Activated naive CD8-positive, alpha-beta T cell (primary cell): ENCODE results near the gene ARID4B.
"Not testable (repeated sequence)": the region's sequence is repeated elsewhere in the genome, so short reads cannot be mapped to it uniquely, and the experiment has no call there.

Experiments
- H3K27ac Mint-ChIP-seq: one replicate; pipeline ENCODE4 v1.8.0; 2021; ENCODE audit warnings: mixed read lengths
- H3K27me3 Mint-ChIP-seq: one replicate; pipeline ENCODE4 v1.8.0; 2021; ENCODE audit warnings: mixed read lengths
- H3K36me3 Mint-ChIP-seq: one replicate; pipeline ENCODE4 v1.8.0; 2021; ENCODE audit warnings: mixed read lengths
- H3K4me1 Mint-ChIP-seq: one replicate; pipeline ENCODE4 v1.8.0; 2021; ENCODE audit warnings: low read depth, mixed read lengths
- H3K4me3 Mint-ChIP-seq: one replicate; pipeline ENCODE4 v1.8.0; 2021; ENCODE audit warnings: mild to moderate bottlenecking, mixed read lengths
- H3K9me3 Mint-ChIP-seq: one replicate; pipeline ENCODE4 v1.8.0; 2021; ENCODE audit warnings: low read depth, mixed read lengths

ARID4B gene

DNA sequence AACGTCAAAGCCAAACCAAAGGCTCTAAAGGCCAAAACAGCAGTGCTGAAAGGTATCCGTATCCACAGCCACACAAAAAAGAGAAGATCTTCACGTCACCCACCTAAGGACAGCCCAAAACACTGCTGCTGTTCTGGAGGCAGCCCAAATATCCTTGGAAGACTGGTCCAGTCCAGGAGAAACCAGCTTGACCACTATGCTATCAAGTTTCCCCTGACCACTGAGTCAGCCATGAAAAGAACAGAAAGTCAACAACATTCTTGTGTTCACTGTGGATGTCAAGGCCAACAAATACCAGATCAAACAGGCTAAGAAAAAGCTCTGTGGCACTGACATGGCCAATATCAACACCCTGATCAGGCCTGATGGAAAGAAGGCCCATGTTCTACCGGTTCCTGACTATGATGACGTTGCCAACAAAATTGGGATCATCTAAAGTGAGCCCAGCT is 32.1 kb downstream of the ARID4B start:
- peak overlapping the region; percentile 62 for H3K27ac Mint-ChIP-seq
- no peaks in the 10 kb centered on the region for H3K36me3 Mint-ChIP-seq
- no peaks in the 10 kb centered on the region for H3K27me3 Mint-ChIP-seq
- H3K4me3 Mint-ChIP-seq: no peak overlapping the region
- H3K4me1 Mint-ChIP-seq: peaks cover 59% of the 10 kb centered on the region
- H3K9me3 Mint-ChIP-seq: peaks cover 4% of the 10 kb centered on the region

GRCh38 chr1:235293322-235293942 is 34.5 kb downstream of the ARID4B start:
- Mint-ChIP-seq H3K27ac (no peak overlapping the region), H3K9me3 (peaks cover 4% of the 10 kb centered on the region), H3K4me3 (peak overlapping the region; percentile 21), H3K4me1 (peaks cover 62% of the 10 kb centered on the region), H3K27me3 (no peaks in the 10 kb centered on the region), H3K36me3 (no peaks in the 10 kb centered on the region)

- Mint-ChIP-seq H3K4me3 (no peak overlapping the region), H3K4me1 (peaks cover 63% of the 10 kb centered on the region), H3K36me3 (no peaks in the 10 kb centered on the region), H3K27me3 (no peaks in the 10 kb centered on the region), H3K27ac (peak overlapping the region; percentile 74), H3K9me3 (peaks cover 4% of the 10 kb centered on the region)
Measured at GRCh38 chr1:235292790-235293189, 35.2 kb downstream of the ARID4B start.

- Mint-ChIP-seq H3K36me3 (no peaks in the 10 kb centered on the region), H3K27ac (peak overlapping the region; percentile 8), H3K4me3 (no peak overlapping the region), H3K4me1 (peaks cover 65% of the 10 kb centered on the region), H3K9me3 (no peaks in the 10 kb centered on the region), H3K27me3 (no peaks in the 10 kb centered on the region)
Measured at GRCh38 chr1:235291599-235292091, 36.3 kb downstream of the ARID4B start.

DNA sequence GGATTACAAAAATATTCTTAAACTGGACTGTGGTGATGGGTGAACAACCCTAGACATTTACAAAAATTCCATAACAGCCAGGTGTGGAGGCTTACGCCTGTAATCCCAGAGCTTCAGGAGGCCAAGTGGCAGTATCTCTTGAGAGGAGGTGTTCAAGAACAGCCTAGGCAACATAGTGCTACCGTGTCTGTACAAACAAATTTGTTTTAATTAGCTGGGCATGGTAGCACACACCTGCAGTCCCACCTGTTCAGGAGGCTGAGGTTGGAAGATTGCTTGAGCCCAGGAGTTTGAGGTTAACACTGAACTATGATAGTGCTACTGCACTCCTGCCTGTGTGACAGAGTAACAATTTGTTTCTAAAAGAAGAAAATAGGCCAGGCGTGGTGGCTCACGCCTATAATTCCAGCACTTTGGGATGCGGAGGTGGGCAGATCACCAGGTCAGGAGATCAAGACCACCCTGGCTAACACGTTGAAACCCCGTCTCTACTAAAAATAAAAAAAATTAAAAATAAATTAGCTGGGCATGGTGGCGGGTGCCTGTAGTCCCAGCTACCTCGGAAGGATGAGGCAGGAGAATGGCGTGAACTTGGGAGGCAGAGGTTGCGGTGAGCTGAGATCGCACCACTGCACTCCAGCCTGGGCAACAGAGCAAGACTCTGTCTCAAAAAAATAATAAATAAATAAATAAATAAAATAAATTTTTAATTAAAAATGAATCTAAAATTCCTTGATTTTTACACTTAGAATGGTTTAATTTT is 37.1 kb downstream of the ARID4B start:
- Mint-ChIP-seq H3K27me3 (no peaks in the 10 kb centered on the region), H3K4me3 (no peak overlapping the region), H3K4me1 (peaks cover 71% of the 10 kb centered on the region), H3K27ac (no peak overlapping the region), H3K36me3 (no peaks in the 10 kb centered on the region), H3K9me3 (no peaks in the 10 kb centered on the region)

DNA sequence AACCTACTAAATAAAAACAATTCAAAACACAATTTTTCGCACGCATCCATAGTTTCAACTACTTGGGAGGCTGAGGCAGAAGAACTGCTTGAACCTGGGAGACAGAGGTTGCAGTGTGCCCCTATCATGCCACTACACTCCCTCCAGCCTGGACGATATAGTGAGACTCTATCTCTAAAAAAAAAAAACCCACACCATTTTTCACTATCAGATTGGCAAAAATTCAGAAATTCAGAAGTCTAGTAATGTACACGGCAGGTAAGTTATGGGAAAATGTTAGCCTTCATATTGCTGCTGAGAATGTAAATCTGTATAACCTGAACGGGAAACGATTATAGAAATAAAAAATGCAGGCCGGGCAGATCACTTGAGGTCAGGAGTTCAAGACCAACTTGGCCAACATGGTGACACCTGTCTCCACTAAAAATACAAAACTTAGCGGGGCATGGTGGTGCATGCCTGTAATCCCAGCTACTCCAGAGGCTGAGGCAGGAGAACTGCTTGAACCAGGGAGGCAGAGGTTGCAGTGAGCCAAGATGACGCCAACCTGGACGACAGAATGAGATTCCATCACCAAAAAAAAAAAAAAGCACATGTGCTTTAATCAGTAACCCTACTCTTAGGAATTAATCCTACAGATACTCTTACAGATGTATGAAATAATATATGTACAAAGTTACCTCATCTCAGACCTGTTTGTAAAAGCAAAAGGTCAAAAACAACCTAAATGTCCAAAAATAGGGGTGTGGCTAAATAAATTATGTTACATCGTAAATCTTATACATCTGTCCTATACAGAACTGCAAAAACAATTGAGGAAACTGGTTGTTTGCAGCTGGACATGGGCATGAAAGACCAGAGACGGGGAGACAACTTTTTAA is 37.9 kb downstream of the ARID4B start:
- no peaks in the 10 kb centered on the region for H3K36me3 Mint-ChIP-seq

DNA sequence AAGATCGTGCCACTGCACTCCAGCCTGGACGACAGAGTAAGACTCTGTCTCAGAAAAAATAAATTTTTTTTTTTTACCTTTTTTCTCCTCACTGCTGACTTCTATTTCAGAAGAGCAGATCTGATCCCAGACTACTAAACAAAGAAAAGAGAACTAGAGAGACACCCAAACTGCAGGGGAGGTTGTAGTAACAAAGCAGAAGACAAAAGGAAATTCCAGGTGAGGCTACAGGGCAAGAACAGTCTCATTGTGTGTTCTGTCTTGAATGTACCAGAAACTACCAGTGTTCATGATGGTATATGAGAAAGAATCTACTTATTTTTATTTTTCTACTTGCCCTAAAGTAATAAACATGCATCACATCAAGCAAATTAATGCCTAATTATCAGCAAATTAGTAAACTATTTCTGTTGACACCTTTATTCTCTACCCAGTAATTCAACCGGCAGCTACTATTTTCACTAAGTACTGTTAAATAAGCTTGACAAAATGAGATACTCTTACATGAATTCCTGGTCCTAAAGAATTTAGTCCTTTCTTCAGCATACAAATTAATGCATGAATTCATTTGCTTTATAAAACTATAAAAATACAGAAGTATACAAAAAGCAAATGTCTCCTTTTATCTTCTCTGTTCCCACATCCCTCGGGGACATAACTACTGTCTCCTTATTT is 40.6 kb downstream of the ARID4B start:
- Mint-ChIP-seq H3K9me3 (no peaks in the 10 kb centered on the region), H3K27me3 (no peaks in the 10 kb centered on the region), H3K4me3 (peak overlapping the region; percentile 1), H3K4me1 (peaks cover 73% of the 10 kb centered on the region), H3K36me3 (no peaks in the 10 kb centered on the region), H3K27ac (peak overlapping the region; percentile 31)

More for the DNA sequence above, 37.9 kb downstream of the ARID4B start:
- Mint-ChIP-seq H3K27ac (peak overlapping the region; percentile 28), H3K4me3 (no peak overlapping the region), H3K27me3 (no peaks in the 10 kb centered on the region), H3K9me3 (no peaks in the 10 kb centered on the region), H3K4me1 (peaks cover 75% of the 10 kb centered on the region)

- Mint-ChIP-seq H3K27ac (peak overlapping the region; percentile 31), H3K4me3 (peak overlapping the region; percentile 2), H3K36me3 (no peaks in the 10 kb centered on the region), H3K4me1 (peaks cover 75% of the 10 kb centered on the region), H3K9me3 (no peaks in the 10 kb centered on the region), H3K27me3 (no peaks in the 10 kb centered on the region)
Measured at GRCh38 chr1:235286667-235287066, 41.3 kb downstream of the ARID4B start.

DNA sequence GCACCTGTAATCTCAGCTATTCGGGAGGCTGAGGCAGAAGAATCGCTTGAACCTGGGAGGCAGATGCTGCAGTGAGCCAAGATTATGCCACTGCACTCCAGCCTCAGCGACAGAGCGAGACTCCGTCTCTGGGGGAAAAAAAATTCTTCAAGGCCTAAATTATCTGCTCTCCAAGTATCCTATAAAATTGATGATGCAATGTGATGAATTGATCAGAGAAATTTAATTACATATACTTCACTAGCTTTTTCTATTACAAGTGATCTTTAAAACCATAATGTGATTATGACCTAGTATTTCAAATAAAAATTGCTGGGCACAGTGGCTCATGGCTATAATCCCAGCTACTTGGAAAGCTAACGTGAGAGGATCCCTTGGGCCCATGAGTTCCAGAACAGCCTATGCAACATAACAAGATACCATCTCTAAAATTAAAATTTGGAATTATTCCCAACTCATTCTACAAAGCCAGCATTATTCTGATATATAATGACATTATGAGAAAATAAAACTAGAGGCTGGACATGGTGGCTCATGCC is 43.7 kb downstream of the ARID4B start:
- Mint-ChIP-seq H3K9me3 (no peaks in the 10 kb centered on the region), H3K4me1 (peaks cover 76% of the 10 kb centered on the region), H3K4me3 (no peak overlapping the region), H3K27ac (no peak overlapping the region), H3K27me3 (no peaks in the 10 kb centered on the region), H3K36me3 (peaks cover 2% of the 10 kb centered on the region)

- not testable (repeated sequence) for H3K27ac Mint-ChIP-seq, H3K4me3 Mint-ChIP-seq, H3K27me3 Mint-ChIP-seq, H3K36me3 Mint-ChIP-seq, H3K9me3 Mint-ChIP-seq
- H3K4me1 Mint-ChIP-seq: peaks cover 75% of the 10 kb centered on the region
Measured at GRCh38 chr1:235283636-235284035, 44.3 kb downstream of the ARID4B start.

DNA sequence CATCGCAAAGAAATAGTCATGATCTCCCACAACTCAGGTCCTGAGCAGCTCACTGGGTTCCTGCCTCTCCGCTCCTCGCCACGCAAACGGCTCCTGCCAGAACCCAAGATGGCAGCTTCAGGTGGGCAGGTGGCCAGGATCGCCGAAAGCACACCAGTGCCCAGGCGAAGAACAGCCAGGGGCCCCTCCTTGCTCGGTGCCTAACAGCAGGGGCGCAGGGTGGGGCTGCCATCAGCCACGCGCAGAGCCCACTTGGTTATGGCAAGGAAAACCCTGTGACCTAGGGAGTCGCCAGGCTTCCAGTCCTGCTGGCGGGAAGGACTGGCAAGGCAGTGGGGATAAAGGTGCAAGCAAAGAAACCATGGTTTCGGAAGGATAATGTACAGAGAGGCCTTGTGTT is 47.5 kb downstream of the ARID4B start:
- Mint-ChIP-seq H3K4me3 (no peak overlapping the region), H3K27me3 (no peaks in the 10 kb centered on the region), H3K36me3 (peaks cover 6% of the 10 kb centered on the region), H3K4me1 (peaks cover 67% of the 10 kb centered on the region), H3K9me3 (no peaks in the 10 kb centered on the region), H3K27ac (peak overlapping the region; percentile 16)

DNA sequence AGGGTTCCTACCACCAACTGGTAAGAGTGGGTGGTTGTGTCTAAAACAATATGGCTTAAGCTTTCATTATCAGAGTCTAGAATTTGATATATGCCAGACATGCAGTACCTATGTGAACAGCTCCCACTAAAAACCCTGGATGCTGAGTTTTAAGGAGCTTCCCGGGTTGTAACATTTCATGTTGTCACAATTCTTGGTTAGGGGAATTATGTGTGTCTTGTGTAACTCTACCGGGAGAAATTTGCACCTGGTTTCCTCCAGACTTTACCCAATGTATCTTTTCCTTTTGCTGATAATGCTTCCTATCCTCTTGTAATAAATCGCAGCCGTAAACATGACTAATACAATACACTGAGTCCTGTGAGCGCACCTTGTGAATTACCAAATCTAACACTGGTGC is 48.3 kb downstream of the ARID4B start:
- Mint-ChIP-seq H3K4me3 (peak overlapping the region; percentile 46), H3K27me3 (no peaks in the 10 kb centered on the region), H3K4me1 (peaks cover 69% of the 10 kb centered on the region), H3K9me3 (no peaks in the 10 kb centered on the region), H3K27ac (peak overlapping the region; percentile 42), H3K36me3 (peaks cover 6% of the 10 kb centered on the region)

- H3K36me3 Mint-ChIP-seq: peaks cover 6% of the 10 kb centered on the region
- no peaks in the 10 kb centered on the region for H3K9me3 Mint-ChIP-seq
- H3K4me3 Mint-ChIP-seq: no peak overlapping the region
- no peaks in the 10 kb centered on the region for H3K27me3 Mint-ChIP-seq
- no peak overlapping the region for H3K27ac Mint-ChIP-seq
- H3K4me1 Mint-ChIP-seq: peaks cover 63% of the 10 kb centered on the region
Measured at GRCh38 chr1:235278915-235279292, 49.1 kb downstream of the ARID4B start.

DNA sequence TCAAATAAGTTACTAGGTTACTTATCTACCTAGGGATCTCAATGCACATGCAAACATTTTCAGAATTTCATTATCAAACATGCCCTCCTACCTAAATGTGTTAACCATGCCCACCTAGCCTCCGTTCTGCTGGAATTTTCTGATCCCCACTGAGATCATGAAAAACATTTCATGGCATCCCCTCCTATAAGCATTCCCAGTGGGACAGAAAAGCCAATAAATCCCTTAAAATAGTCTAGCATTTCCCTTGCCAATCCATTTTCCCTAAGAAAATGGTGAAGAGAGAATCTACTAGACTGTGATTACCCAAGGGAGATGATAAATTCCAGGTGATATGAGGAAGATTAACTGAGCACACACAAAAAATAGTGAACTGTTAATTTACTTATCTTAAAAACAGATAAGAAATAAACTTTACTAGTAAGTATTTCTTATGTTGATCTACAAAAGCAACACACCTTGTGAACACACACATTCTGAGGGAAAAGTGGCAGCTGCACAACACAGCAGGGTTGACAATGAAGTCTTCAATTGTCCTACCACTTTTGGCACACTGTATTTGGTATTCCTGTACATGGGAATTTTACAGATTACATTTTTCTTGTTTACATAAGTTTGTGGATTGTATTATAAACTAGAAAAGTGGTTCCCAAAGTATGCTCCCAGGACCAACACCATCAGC is 49.6 kb downstream of the ARID4B start:
- H3K9me3 Mint-ChIP-seq: no peaks in the 10 kb centered on the region
- H3K36me3 Mint-ChIP-seq: peaks cover 6% of the 10 kb centered on the region
- H3K27ac Mint-ChIP-seq: peak overlapping the region; percentile 50
- no peaks in the 10 kb centered on the region for H3K27me3 Mint-ChIP-seq
- H3K4me1 Mint-ChIP-seq: peaks cover 68% of the 10 kb centered on the region
- no peak overlapping the region for H3K4me3 Mint-ChIP-seq
